Spleen (tissue), 11 donors: ENCODE measurements around the gene B3GNT9. TPM values are rescaled to one million over a fixed set of nuclear protein-coding genes. Genes with fewer than 3 reads are reported as not detected.
A peak's percentile ranks its signal among the peaks of the same experiment; 100 is the strongest.

Experiments used
- DNase-seq: peaks from one replicate; pipeline ENCODE4 v3.0.0-alpha.2; 2020
- H3K27ac ChIP-seq, 8 donors: fragments of 200-600 bp; sonication (generic) in 7 of 8; 1 replicate in 4 of 8; 2 replicates in 4 of 8; pipeline versions ENCODE4 v1.5.0 to v1.8.0; 2016 to 2021; ENCODE audit warnings: inconsistent platforms in 4 of 8, mild to moderate bottlenecking in 4 of 8, moderate library complexity in 1 of 8
- H3K27me3 ChIP-seq, 7 donors: fragments of 200-600 bp; sonication (generic) in 6 of 7; replicated peaks in 1 of 7; 1 replicate in 4 of 7; 2 replicates in 3 of 7; pipeline versions ENCODE4 v1.5.0 to v1.8.0; 2016 to 2021; ENCODE audit warnings: inconsistent platforms in 3 of 7, mild to moderate bottlenecking in 1 of 7
- H3K36me3 ChIP-seq, 6 donors: fragments of 200-600 bp; sonication (generic) in 5 of 6; 1 replicate in 4 of 6; 2 replicates in 2 of 6; pipeline versions ENCODE4 v1.5.0 to v1.8.0; 2016 to 2021; ENCODE audit warnings: inconsistent platforms in 2 of 6
- H3K4me1 ChIP-seq, 6 donors: fragments of 200-600 bp; sonication (generic) in 5 of 6; 1 replicate in 3 of 6; 2 replicates in 3 of 6; pipeline versions ENCODE4 v1.5.0 to v1.8.0; 2016 to 2021; ENCODE audit warnings: inconsistent platforms in 3 of 6
- H3K4me3 ChIP-seq, 8 donors: fragments of 200-600 bp; sonication (generic) in 7 of 8; 1 replicate in 4 of 8; 2 replicates in 4 of 8; pipeline versions ENCODE4 v1.5.0 to v1.8.0; 2016 to 2021; ENCODE audit warnings: inconsistent platforms in 4 of 8, mild to moderate bottlenecking in 4 of 8, moderate library complexity in 2 of 8
- H3K9me3 ChIP-seq, 8 donors: fragments of 200-600 bp; sonication (generic) in 7 of 8; 1 replicate in 4 of 8; 2 replicates in 4 of 8; pipeline versions ENCODE4 v1.5.0 to v1.8.0; 2016 to 2021; ENCODE audit warnings: inconsistent platforms in 4 of 8
- POLR2A ChIP-seq, 3 donors: fragments of 450-650 bp; IDR thresholded peaks; one replicate each; pipeline ENCODE4 v1.5.1; 2017; ENCODE audit warnings: antibody characterized with exemption in 3 of 3, mild to moderate bottlenecking in 1 of 3
- POLR2AphosphoS5 ChIP-seq, 3 donors: sonication (generic); formaldehyde crosslinking; IDR thresholded peaks; one replicate each; pipeline ENCODE4 v1.5.1; 2017; ENCODE audit warnings: antibody characterized with exemption in 3 of 3
- WGBS, 5 donors: extraction: QIAGEN DNeasy Blood & Tissue Kit in 3 of 5; methylation state at CpG; one replicate each; pipeline versions ENCODE4 v1.1.5 to v1.1.7; 2013 to 2018; 5-methylcytosine and 5-hydroxymethylcytosine counted together
- intact Hi-C: fragments of 100-400 bp; cut with DNase I; formaldehyde crosslinking; loops from one replicate; pipeline ENCODE4 v1.15.0; 2023; ENCODE audit warnings: low total_unique reads
- polyA plus RNA-seq, 3 donors: library from polyadenylated mRNA; stranded (reverse); fragments of 200-250 nt; gene quantifications; one replicate each; pipeline ENCODE4 v1.2.1, GENCODE V29; 2013
- total RNA-seq, 7 donors: library from RNA; depleted of rRNA in 3 of 7; stranded (reverse); fragments of >200 nt in 3 of 7; fragmentation: NEBNext Ultra II Directional in 4 of 7; extraction: Animal tissue kit (Norgen Biotek cat#: 25700) in 4 of 7; gene quantifications; one replicate each; pipeline versions ENCODE4 v1.1.0 to v1.2.1, GENCODE V29; 2016 to 2021
- TF ChIP-seq, protein P1 (sequence below), 11 experiments: fragments of 200-600 bp in 7 of 11; fragments of 450-650 bp in 4 of 11; sonication (generic) in 4 of 11; IDR thresholded peaks in 8 of 11; conservative IDR thresholded peaks in 3 of 11; 1 replicate in 7 of 11; 2 replicates in 4 of 11; pipeline versions ENCODE4 v1.4.0 to v1.8.0; 2016 to 2021; ENCODE audit warnings: antibody characterized with exemption in 11 of 11, inconsistent platforms in 4 of 11, mild to moderate bottlenecking in 1 of 11
- donor health status: healthy with polysubstance abuse.
- donor health status: DM: no; HTN: no; CAD: no; lungs with moderate emphysema.
- donor health status: DM: no; HTN: no; CAD: no.
- donor health status: Bipolar disorder and iron deficiency.
- donor health status: healthy.
- donor health status: DM: no; HTN: no; CAD: no.
- donor health status: DM: yes; HTN: yes; CAD: no.

Gene B3GNT9
- total and polyA plus RNA-seq, 10 donors: 2.0 to 15.3 (median 7.6) TPM

DNA sequence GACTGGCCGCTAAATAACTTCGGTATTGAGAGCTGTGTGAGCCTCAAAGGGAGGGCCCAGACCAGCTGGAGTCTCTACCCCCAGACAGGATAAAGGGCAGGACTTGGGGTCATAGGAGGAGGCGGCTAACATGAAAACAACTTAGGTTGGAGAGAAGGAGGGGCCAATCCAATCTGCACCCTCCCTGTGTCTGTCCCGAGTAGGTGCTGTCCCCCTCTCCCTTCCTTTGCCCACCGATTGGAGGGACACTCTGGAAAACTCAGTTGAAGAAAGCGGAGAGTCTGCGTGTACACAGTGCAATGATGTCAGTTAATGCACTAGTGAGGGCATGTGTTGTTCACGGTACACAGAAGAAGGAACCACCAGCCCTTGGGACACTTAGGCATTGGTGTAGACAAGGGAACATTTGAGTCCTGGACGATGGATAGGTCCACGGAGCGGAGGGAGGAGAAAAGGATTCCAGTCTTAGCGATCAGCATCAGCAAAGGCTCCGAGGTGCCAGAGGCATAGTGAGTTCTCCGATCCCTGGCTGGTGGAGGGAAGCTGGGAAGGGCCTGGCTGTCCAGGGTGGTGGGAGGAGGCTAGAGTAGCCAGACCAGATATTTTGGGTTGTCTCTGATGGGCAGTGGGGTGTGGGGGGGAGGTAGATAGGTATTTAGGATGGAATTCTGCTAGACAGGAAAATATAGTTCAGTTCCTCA lies 20.3 kb upstream of the B3GNT9 start:
- H3K27me3 ChIP-seq: peaks cover 0 to 95% (median 45%) of the 10 kb centered on the region in 7 donors
- peak overlapping the region; percentile 49 to 88 (median 82) for H3K27ac ChIP-seq
- H3K4me1 ChIP-seq: peaks cover 29 to 66% (median 48%) of the 10 kb centered on the region in 6 donors
- WGBS, 5 donors: 41 to 54% (median 50%) methylated on average over 14 of the region's 14 CpGs
- H3K36me3 ChIP-seq: no peaks in the 10 kb centered on the region
- peak overlapping the region in 6 of 8 donors; percentile 17 to 66 (median 32) for H3K4me3 ChIP-seq
- TF ChIP-seq POLR2A (IDR thresholded peaks at IDR 0.05): no peak
- TF ChIP-seq, protein P1, sequence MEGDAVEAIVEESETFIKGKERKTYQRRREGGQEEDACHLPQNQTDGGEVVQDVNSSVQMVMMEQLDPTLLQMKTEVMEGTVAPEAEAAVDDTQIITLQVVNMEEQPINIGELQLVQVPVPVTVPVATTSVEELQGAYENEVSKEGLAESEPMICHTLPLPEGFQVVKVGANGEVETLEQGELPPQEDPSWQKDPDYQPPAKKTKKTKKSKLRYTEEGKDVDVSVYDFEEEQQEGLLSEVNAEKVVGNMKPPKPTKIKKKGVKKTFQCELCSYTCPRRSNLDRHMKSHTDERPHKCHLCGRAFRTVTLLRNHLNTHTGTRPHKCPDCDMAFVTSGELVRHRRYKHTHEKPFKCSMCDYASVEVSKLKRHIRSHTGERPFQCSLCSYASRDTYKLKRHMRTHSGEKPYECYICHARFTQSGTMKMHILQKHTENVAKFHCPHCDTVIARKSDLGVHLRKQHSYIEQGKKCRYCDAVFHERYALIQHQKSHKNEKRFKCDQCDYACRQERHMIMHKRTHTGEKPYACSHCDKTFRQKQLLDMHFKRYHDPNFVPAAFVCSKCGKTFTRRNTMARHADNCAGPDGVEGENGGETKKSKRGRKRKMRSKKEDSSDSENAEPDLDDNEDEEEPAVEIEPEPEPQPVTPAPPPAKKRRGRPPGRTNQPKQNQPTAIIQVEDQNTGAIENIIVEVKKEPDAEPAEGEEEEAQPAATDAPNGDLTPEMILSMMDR (IDR thresholded peaks at IDR 0.05 in 8 of 11, conservative IDR thresholded peaks at IDR 0.05 in 3 of 11): no peak
- no peak for TF ChIP-seq POLR2AphosphoS5 (IDR thresholded peaks at IDR 0.05)
- intact Hi-C loops: no loop called here
- no peak for DNase-seq
- H3K9me3 ChIP-seq: no peaks in the 10 kb centered on the region

DNA sequence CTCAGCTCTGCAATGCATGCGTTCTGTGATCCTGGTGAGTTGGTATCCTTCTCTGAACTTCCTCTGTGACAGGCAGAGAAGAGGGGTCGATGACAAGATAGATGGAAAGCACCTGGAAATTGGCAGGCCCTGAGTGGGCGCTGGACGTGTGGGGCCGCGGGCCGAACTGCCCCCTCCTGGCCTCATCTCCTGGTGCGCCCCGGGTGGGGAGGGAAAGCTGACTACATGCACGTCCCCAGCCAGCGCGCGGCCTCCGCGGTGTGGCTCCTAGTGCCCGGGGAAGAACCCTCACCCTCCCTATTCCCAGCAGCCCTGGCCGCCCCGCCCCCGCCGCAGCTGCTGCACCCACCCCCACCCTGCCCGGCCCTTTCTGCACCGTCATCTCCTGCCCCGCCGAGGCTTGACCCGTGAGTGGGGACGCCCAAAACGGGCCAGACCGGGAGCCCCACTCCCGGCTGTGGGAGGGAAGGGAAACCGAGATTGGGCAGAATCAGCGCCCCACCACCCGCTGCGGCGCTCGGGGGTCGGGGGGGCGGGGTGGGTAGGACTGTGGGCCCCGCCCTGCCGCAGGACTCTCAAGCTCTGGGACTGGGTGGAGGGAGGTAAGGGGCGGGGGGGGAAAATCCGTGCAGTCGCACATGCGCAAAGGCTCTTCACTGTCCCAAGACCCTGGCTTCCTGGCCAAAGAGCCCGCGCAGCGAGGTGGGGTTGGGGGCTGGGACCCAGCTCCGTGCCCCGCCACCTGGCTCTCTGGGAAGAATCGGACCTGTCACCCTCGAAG lies 19.6 kb upstream of the B3GNT9 start, which contains the start of gene NOL3:
Gene NOL3, plus strand, starts transcription at position 371 of the 781 bp plus-strand sequence.
- peak within 1 kb of the TSS; percentile 4 to 66 (median 28) for H3K4me3 ChIP-seq
- peaks cover 0 to 100% (median 52%) of the 10 kb centered on the region in 7 donors for H3K27me3 ChIP-seq
- peak; percentile 89 for DNase-seq
- intact Hi-C loops: no loop called here
- TF ChIP-seq POLR2A (IDR thresholded peaks at IDR 0.05) (no peak), POLR2AphosphoS5 (IDR thresholded peaks at IDR 0.05) (peak; percentile 36 to 75 (median 69))
- H3K27ac ChIP-seq: peak within 1 kb of the TSS; percentile 49 to 88 (median 82)
- no peaks in the 10 kb centered on the region for H3K9me3 ChIP-seq
- peaks cover 31 to 72% (median 54%) of the 10 kb centered on the region in 6 donors for H3K4me1 ChIP-seq
- no peaks in the 10 kb centered on the region for H3K36me3 ChIP-seq
- 1 to 4% (median 2%) methylated on average over 5 to 50 of the region's 50 CpGs for WGBS, 5 donors

DNA sequence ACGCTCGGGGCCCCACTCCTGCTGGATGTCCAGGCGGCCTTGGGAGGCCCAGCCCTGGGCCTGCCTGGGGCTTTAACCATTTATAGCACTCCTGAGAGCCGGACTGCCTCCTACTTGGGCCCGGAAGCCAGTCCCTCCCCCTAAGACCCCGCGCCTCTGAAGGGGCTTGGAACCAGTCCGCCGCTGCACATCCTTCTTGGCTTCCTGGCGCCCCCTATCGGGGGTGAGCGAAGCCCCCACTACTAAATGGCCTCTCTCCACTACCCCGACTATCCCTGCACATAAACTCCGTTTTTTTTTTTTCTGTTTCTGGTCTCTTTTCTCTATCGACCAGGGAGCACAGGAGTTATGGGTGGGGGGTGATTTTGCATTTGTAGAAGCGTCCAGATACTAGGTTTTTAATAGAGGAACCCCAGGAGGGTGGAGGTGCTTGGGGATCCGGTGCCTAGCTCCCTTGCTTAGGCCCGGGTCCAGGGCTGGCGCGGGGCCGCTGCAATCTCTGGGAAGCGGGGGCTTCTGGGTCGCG lies 18.9 kb upstream of the B3GNT9 start:
- H3K4me3 ChIP-seq: peak overlapping the region; percentile 4 to 66 (median 28)
- 6 to 7% (median 6%) methylated on average over 23 to 24 of the region's 24 CpGs for WGBS, 5 donors
- H3K9me3 ChIP-seq: no peaks in the 10 kb centered on the region
- intact Hi-C loops: no loop called here
- TF ChIP-seq, protein P1 (IDR thresholded peaks at IDR 0.05 in 8 of 11, conservative IDR thresholded peaks at IDR 0.05 in 3 of 11): peak in 8 of 11 experiments; percentile 15 to 65 (median 52)
- TF ChIP-seq POLR2AphosphoS5 (IDR thresholded peaks at IDR 0.05): no peak
- H3K4me1 ChIP-seq: peaks cover 34 to 72% (median 56%) of the 10 kb centered on the region in 6 donors
- no peak for DNase-seq
- peak overlapping the region in 7 of 8 donors; percentile 65 to 88 (median 82) for H3K27ac ChIP-seq
- peaks cover 0 to 100% (median 57%) of the 10 kb centered on the region in 7 donors for H3K27me3 ChIP-seq
- no peaks in the 10 kb centered on the region for H3K36me3 ChIP-seq

DNA sequence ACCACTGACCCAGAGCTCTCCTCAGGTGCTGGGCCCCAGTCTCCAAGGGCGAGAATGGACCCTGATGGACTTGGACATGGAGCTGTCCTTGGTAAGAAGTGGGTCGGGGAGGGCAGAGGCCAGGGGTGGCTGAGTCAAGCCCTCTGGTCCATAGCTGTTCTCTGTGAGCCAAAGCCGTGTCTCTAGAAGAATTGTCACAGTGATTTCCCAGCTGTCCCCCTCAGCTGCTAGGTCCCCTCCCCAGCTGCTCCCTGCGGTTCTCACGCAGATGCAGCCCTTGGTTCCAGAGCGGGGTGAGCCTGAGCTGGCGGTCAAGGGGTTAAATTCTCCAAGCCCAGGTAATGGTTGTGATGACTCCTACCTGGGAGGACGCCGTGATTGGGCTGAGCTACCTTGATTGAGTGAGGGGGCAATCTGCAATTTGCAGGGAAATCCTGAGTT lies 18.2 kb upstream of the B3GNT9 start:
- Histone ChIP-seq H3K9me3 (no peaks in the 10 kb centered on the region), H3K4me1 (peaks cover 32 to 72% (median 56%) of the 10 kb centered on the region in 6 donors), H3K27ac (peak overlapping the region in 2 of 8 donors; percentile 85 to 88), H3K27me3 (peaks cover 0 to 100% (median 58%) of the 10 kb centered on the region in 7 donors), H3K4me3 (peak overlapping the region in 1 of 8 donors; percentile 22), H3K36me3 (no peaks in the 10 kb centered on the region)
- TF ChIP-seq, protein P1 (IDR thresholded peaks at IDR 0.05 in 8 of 11, conservative IDR thresholded peaks at IDR 0.05 in 3 of 11): no peak
- TF ChIP-seq POLR2AphosphoS5 (IDR thresholded peaks at IDR 0.05) (no peak), POLR2A (IDR thresholded peaks at IDR 0.05) (no peak)
- 8 to 64% (median 54%) methylated on average over 2 to 9 of the region's 9 CpGs for WGBS, 5 donors
- no peak for DNase-seq
- intact Hi-C loops: no loop called here
